Activated CD4-positive, alpha-beta T cell treated with anti-CD3 and anti-CD28 coated beads, Interleukin-10, Interleukin-2, amounts not matched to agents 100 ng/mL and 50 ng/mL, durations not matched to agents 16 hours and 8 hours (primary cell): ENCODE results near the gene ST8SIA3.
"Not testable (repeated sequence)": the region's sequence is repeated elsewhere in the genome, so short reads cannot be mapped to it uniquely, and the experiment has no call there.

Source experiments
- DNase-seq: peaks from one replicate; pipeline ENCODE4 v3.0.0-alpha.2; 2020

ST8SIA3 gene

DNA sequence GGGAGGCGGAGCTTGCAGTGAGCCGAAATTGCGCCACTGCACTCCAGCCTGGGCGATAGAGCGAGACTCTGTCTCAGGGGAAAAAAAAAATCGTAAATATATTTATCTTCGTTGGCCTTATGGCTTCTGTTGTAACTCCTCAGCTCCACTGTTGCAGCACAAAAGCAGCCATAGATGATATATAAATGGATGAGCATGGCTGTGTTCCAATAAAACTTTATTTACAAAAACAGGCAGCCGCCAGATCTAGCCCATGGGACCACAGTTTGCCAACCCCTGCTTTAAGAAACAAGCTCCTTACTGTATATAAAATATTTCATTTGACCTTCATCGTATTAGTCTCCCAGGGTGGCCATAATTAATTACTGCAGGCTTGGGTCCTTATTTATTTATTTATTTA, 20.1 kb downstream of the ST8SIA3 start:
- DNase-seq: no peak

DNA sequence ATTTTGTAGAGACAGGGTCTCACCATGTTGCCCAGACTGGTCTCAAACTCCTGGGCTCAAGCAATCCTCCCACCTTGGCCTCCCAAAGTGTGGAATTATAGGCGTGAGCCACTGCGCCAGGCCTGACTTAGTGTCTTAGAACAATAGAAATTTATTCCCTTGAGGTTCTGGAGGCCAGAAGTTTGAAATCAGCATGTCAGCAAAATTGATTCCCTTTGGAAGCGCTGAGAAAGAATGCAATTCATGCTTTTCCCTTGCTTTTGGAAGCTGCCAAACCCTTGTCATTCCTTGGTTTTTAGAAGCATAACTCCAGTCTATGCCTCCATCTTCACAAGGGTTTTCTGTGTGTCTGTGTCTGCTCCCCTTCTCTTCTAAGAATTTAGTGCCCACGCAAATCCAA, 20.7 kb downstream of the ST8SIA3 start:
- DNase-seq: no peak

GRCh38 chr18:57376503-57376902, 24.1 kb downstream of the ST8SIA3 start:
- DNase-seq: no peak

GRCh38 chr18:57389271-57389670, 36.9 kb downstream of the ST8SIA3 start:
- DNase-seq: no peak

DNA sequence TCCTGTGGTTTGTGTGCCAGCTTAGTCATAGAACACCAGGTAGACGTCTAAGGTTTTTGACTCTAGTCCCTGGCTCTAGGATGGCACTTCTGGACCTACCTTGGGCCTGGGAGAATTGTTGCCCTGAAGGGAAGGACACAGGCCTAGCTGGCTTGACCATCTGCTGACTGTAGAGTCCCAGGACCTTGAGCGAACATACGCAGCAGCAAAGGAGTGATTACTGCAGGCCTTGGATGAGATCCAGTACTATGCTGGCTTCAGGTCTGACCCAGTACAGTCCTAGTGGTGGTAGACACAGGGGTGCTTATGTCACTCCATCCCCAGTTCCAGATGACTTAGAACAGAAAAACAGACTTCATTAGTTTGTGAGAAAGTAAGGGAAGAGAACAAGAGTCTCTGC, 37.7 kb downstream of the ST8SIA3 start:
- no peak for DNase-seq

DNA sequence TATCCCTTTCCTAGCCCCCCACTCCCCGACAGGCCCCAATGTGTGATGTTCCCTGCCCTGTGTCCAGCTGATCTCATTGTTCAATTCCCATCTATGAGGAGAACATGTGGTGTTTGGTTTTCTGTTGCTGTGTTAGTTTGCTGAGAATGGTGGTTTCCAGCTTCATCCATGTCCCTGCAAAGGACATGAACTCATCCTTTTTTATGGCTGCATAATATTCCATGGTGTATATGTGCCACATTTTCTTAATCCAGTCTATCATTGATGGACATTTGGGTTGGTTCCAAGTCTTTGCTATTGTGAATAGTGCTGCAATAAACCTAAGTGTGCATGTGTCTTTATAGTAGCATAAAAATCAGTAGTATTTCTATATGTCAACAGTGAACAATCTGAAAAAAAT, 42.4 kb downstream of the ST8SIA3 start:
- DNase-seq: not testable (repeated sequence)

DNA sequence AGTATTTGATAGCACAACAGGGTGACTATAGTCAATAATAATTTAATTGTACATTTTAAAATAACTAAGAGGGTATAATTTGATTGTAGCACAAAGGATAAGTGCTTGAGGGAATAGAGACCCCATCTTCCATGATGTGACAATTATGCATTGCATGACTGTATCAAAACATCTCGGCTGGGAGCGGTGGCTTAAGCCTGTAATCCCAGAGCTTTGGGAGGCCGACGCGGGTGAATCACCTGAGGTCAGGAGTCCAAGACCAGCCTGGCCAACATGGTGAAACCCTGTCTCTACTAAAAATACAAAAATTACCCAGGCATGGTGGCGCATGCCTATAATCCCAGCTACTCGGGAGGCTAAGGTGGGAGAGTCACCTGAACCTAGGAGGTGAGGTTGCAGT, 44.5 kb downstream of the ST8SIA3 start:
- DNase-seq: not testable (repeated sequence)

- DNase-seq: no peak
Measured at GRCh38 chr18:57397440-57398132, 45.2 kb downstream of the ST8SIA3 start.

GRCh38 chr18:57404345-57404744, 52.0 kb downstream of the ST8SIA3 start:
- DNase-seq: no peak

GRCh38 chr18:57409650-57410049, 57.3 kb downstream of the ST8SIA3 start:
- DNase-seq: no peak

GRCh38 chr18:57410749-57411148, 58.4 kb downstream of the ST8SIA3 start:
- DNase-seq: no peak

- DNase-seq: no peak
Measured at GRCh38 chr18:57416542-57416941, 64.2 kb downstream of the ST8SIA3 start.
